PC-3 (cell line): Measurements from ENCODE around the gene IFNGR1. TPM values are rescaled to one million over a fixed set of nuclear protein-coding genes. Genes with fewer than 3 reads are reported as not detected.

Source experiments
- ATAC-seq: fragments of 200-7000 bp; cut with Tn5 transposase; 2 replicates; pipeline ENCODE4 v1.9.1; 2020; ENCODE audit warnings: mild to moderate bottlenecking, moderate library complexity
- Bru-seq: library from RNA; stranded (reverse); fragments of 400-500 nt; gene quantifications from one replicate; lab custom pipeline; 2021; lab: Mats Ljungman, UMichigan
- BruChase-seq, 2 experiments: library from RNA; stranded (reverse); fragments of 400-500 nt; gene quantifications; one replicate each; lab custom pipeline; 2021; lab: Mats Ljungman, UMichigan
- BruUV-seq: library from RNA; stranded (reverse); fragments of 400-500 nt; replicated peaks from 2 replicates; lab custom pipeline; 2021; lab: Mats Ljungman, UMichigan
- CTCF ChIA-PET: fragments of 300-600 bp; sonication (Branson Sonifier 250); formaldehyde crosslinking; loops from one replicate; lab custom pipeline; 2022; ENCODE audit warnings: antibody characterized with exemption; lab: Charles Lee
- POLR2A ChIA-PET: fragments of 300-600 bp; sonication (Branson Sonifier 250); formaldehyde crosslinking; loops from one replicate; lab custom pipeline; 2022; ENCODE audit warnings: antibody characterized with exemption; ENCODE audit not compliant: unreplicated experiment; lab: Charles Lee
- DNase-seq: peaks from one replicate; pipeline ENCODE4 v3.0.0-alpha.2; 2015
- H2AFZ ChIP-seq: fragments of 300-600 bp; sonication (generic); 2 replicates; pipeline ENCODE4 v1.6.0; 2016; ENCODE audit warnings: antibody characterized with exemption, low read length
- H3F3A ChIP-seq: fragments of 300-600 bp; sonication (generic); one replicate; pipeline ENCODE4 v1.6.0; 2017; ENCODE audit warnings: antibody characterized with exemption, low read length, control low read depth, mild to moderate bottlenecking; ENCODE audit not compliant: unreplicated experiment
- H3K27ac ChIP-seq: fragments of 300-600 bp; sonication (generic); 2 replicates; pipeline ENCODE4 v1.5.1; 2016; ENCODE audit warnings: mild to moderate bottlenecking, low read length
- H3K27me3 ChIP-seq: fragments of 300-600 bp; sonication (generic); 2 replicates; pipeline ENCODE4 v1.6.1; 2016; ENCODE audit warnings: low read length, mixed read lengths
- H3K36me3 ChIP-seq: fragments of 300-600 bp; sonication (generic); 2 replicates; pipeline ENCODE4 v1.6.1; 2016; ENCODE audit warnings: low read depth, mixed run types, low read length, mixed read lengths
- H3K4me1 ChIP-seq: fragments of 300-600 bp; sonication (generic); 2 replicates; pipeline ENCODE4 v1.5.1; 2016; ENCODE audit warnings: low read length; ENCODE audit not compliant: insufficient read depth
- H3K4me2 ChIP-seq: fragments of 300-600 bp; sonication (generic); 2 replicates; pipeline ENCODE4 v1.6.0; 2016; ENCODE audit warnings: low read length
- H3K4me3 ChIP-seq: fragments of 300-600 bp; sonication (generic); 2 replicates; pipeline ENCODE4 v1.5.1; 2016; ENCODE audit warnings: mild to moderate bottlenecking, low read length, mixed read lengths
- H3K79me2 ChIP-seq: fragments of 300-600 bp; sonication (generic); 2 replicates; pipeline ENCODE4 v1.6.1; 2017; ENCODE audit warnings: low read length, mixed read lengths
- H3K9ac ChIP-seq: fragments of 300-600 bp; sonication (generic); 2 replicates; pipeline ENCODE4 v1.6.0; 2016; ENCODE audit warnings: mild to moderate bottlenecking, low read length
- H3K9me2 ChIP-seq: fragments of 300-600 bp; sonication (generic); replicated peaks from 2 replicates; pipeline ENCODE4 v1.6.1; 2016; ENCODE audit warnings: mixed run types, low read length, mixed read lengths
- H3K9me3 ChIP-seq: fragments of 300-600 bp; sonication (generic); 2 replicates; pipeline ENCODE4 v1.6.1; 2016; ENCODE audit warnings: low read length, mixed read lengths
- H4K20me1 ChIP-seq: fragments of 300-600 bp; sonication (generic); 2 replicates; pipeline ENCODE4 v1.6.1; 2016; ENCODE audit warnings: low read length, mixed read lengths
- CTCF ChIP-seq: fragments of 300-600 bp; sonication (generic); conservative IDR thresholded peaks from 2 replicates; pipeline ENCODE4 v1.5.1; 2017; ENCODE audit warnings: antibody characterized with exemption, low read depth, mild to moderate bottlenecking, low read length
- EZH2 ChIP-seq: fragments of 300-600 bp; sonication (generic); IDR thresholded peaks from one replicate; pipeline ENCODE4 v1.6.1; 2017; ENCODE audit warnings: antibody characterized with exemption, mild to moderate bottlenecking, low read length; ENCODE audit not compliant: unreplicated experiment
- EZH2phosphoT487 ChIP-seq: fragments of 300-600 bp; sonication (generic); IDR thresholded peaks from 2 replicates; pipeline ENCODE4 v1.6.1; 2018; ENCODE audit warnings: mild to moderate bottlenecking, antibody characterized with exemption, low read length, borderline replicate concordance
- intact Hi-C: fragments of 100-400 bp; cut with micrococcal nuclease; formaldehyde crosslinking; loops from 2 replicates; pipeline ENCODE4 v1.9.0; 2023
- long read RNA-seq: library from polyadenylated mRNA; unstranded; transcript quantifications from one replicate; pipeline ENCODE4 v2.0.0, GENCODE V29; 2021; ENCODE audit not compliant: unreplicated experiment
- total RNA-seq: library from RNA; depleted of rRNA; stranded (reverse); fragments of >200 nt; gene quantifications from 2 replicates; pipeline ENCODE4 v1.2.3, GENCODE V29; 2014; rRNA removed

IFNGR1 gene
- total RNA-seq (15.8 and 24.6 TPM in 2 replicates), Bru-seq, nascent RNA (percentile 65 among the genes with signal in this experiment), BruChase-seq, experiment 1, labeled RNA remaining after a 6-hour chase (percentile 75 among the genes with signal in this experiment), BruChase-seq, experiment 2, labeled RNA remaining after a 2-hour chase (percentile 72 among the genes with signal in this experiment)
- long read RNA-seq, transcript IFNGR1-201 (7 exons, 2,139 nt): major isoform, 45 of 54 reads
- long read RNA-seq, partial matches to known transcripts: 2 of 54 reads
- long read RNA-seq, other reads (novel, unspliced or antisense): 5 of 54 reads

- Histone ChIP-seq H3K9me2 (no peaks in the 10 kb centered on the region), H3K27me3 (no peaks in the 10 kb centered on the region), H3K9ac (peak within 1 kb of the TSS; percentile 99), H3K27ac (peak within 1 kb of the TSS; percentile 91), H3K4me3 (peak within 1 kb of the TSS; percentile 99), H3K36me3 (no peaks in the 10 kb centered on the region), H3K4me2 (peak within 1 kb of the TSS; percentile 76), H3K79me2 (peaks cover 50% of the 10 kb centered on the region), H3F3A (no peaks in the 10 kb centered on the region), H3K9me3 (no peaks in the 10 kb centered on the region), H2AFZ (peak within 1 kb of the TSS; percentile 86), H4K20me1 (no peaks in the 10 kb centered on the region; the same call in 1 of the 2 replicates), H3K4me1 (peaks cover 38% of the 10 kb centered on the region)
- TF ChIP-seq EZH2: no peak
- TF ChIP-seq EZH2phosphoT487: no peak
- TF ChIP-seq CTCF: no peak
- intact Hi-C loops: loop anchor here (5.0 kb wide), 1 partner anchor 43 kb away; no protein-coding TSS in a partner anchor
- ChIA-PET CTCF (interaction anchor here (1.1 kb wide), 1 partner anchor 125 kb away, joined by 4 read pairs; no protein-coding TSS in a partner anchor), POLR2A (no interaction called here)
- BruUV-seq: TSS peak; percentile 38
- ATAC-seq (peak; percentile 94), DNase-seq (peak; percentile 87)
Measured at GRCh38 chr6:137218917-137219663, at the start of gene IFNGR1. TSS of gene IFNGR1 (minus strand) at chr6:137219385. CDS start at chr6:137219327, 58 bp downstream.

- intact Hi-C loops: no loop called here
- BruUV-seq: no TSS peak
- Histone ChIP-seq H3K36me3 (no peaks in the 10 kb centered on the region), H3F3A (no peaks in the 10 kb centered on the region), H3K9me2 (no peaks in the 10 kb centered on the region), H3K4me3 (no peak overlapping the region), H4K20me1 (no peaks in the 10 kb centered on the region), H3K9ac (no peak overlapping the region), H3K4me1 (no peaks in the 10 kb centered on the region), H2AFZ (no peak overlapping the region), H3K27me3 (no peaks in the 10 kb centered on the region), H3K9me3 (no peaks in the 10 kb centered on the region), H3K4me2 (no peak overlapping the region), H3K79me2 (no peaks in the 10 kb centered on the region), H3K27ac (no peak overlapping the region)
- TF ChIP-seq EZH2 (no peak), EZH2phosphoT487 (no peak), CTCF (no peak)
- CTCF ChIA-PET: no interaction called here
- ATAC-seq (no peak), DNase-seq (no peak)
- POLR2A ChIA-PET: no interaction called here
Measured at GRCh38 chr6:137268911-137269310, 49.7 kb upstream of the IFNGR1 start.

- TF ChIP-seq EZH2phosphoT487: no peak
- TF ChIP-seq CTCF: no peak
- no peak for TF ChIP-seq EZH2
- Histone ChIP-seq H4K20me1 (no peaks in the 10 kb centered on the region), H3K27me3 (no peaks in the 10 kb centered on the region), H3K36me3 (no peaks in the 10 kb centered on the region), H3K9me2 (no peaks in the 10 kb centered on the region), H2AFZ (no peak overlapping the region), H3K79me2 (no peaks in the 10 kb centered on the region), H3K4me2 (no peak overlapping the region), H3F3A (no peaks in the 10 kb centered on the region), H3K9me3 (no peaks in the 10 kb centered on the region), H3K4me1 (peaks cover 10% of the 10 kb centered on the region), H3K9ac (no peak overlapping the region), H3K4me3 (no peak overlapping the region), H3K27ac (no peak overlapping the region)
- no TSS peak for BruUV-seq
- intact Hi-C loops: no loop called here
- ChIA-PET POLR2A (no interaction called here), CTCF (no interaction called here)
- DNase-seq: no peak
- ATAC-seq: no peak
Measured at GRCh38 chr6:137266309-137266586, 47.1 kb upstream of the IFNGR1 start.
